HFFc6 (cell line): ENCODE data around the gene UHRF1. TPM values are rescaled to one million over a fixed set of nuclear protein-coding genes. Genes with fewer than 3 reads are reported as not detected.
"Not testable (repeated sequence)": the region's sequence is repeated elsewhere in the genome, so short reads cannot be mapped to it uniquely, and the experiment has no call there.

ENCODE experiments used
- DNase-seq: peaks from one replicate; pipeline ENCODE4 v3.0.0-alpha.2; 2018
- H3K27ac Mint-ChIP-seq: 2 replicates; pipeline ENCODE4 v1.8.0; 2020; ENCODE audit warnings: mild to moderate bottlenecking, mixed read lengths
- H3K27me3 Mint-ChIP-seq: 2 replicates; pipeline ENCODE4 v1.8.0; 2021; ENCODE audit warnings: mild to moderate bottlenecking, moderate library complexity, mixed read lengths; ENCODE audit not compliant: insufficient read depth
- H3K36me3 Mint-ChIP-seq: 2 replicates; pipeline ENCODE4 v1.8.0; 2021; ENCODE audit warnings: low read depth, mixed read lengths
- H3K4me1 Mint-ChIP-seq: 2 replicates; pipeline ENCODE4 v1.8.0; 2020; ENCODE audit warnings: low read depth, mixed read lengths
- H3K4me3 Mint-ChIP-seq: 2 replicates; pipeline ENCODE4 v1.8.0; 2020; ENCODE audit warnings: mild to moderate bottlenecking, moderate library complexity, mixed read lengths
- H3K9me3 Mint-ChIP-seq: 2 replicates; pipeline ENCODE4 v1.8.0; 2020; ENCODE audit warnings: mild to moderate bottlenecking, mixed read lengths
- CTCF ChIP-seq: fragments of 200-600 bp; sonication (generic); IDR thresholded peaks from 2 replicates; pipeline ENCODE4 v1.5.0; 2021; ENCODE audit warnings: antibody characterized with exemption, mild to moderate bottlenecking
- total RNA-seq, 6 experiments: library from RNA; stranded (reverse); fragmentation: NEBNext Ultra II Directional; extraction: Animal tissue kit (Norgen Biotek cat#: 25700); gene quantifications; 2 replicates in 1 of 6; 3 replicates in 5 of 6; pipeline ENCODE4 v1.2.3, GENCODE V29; 2021

UHRF1 gene
- total RNA-seq, 6 experiments from 2014 or later: 41.9 to 74.1 (median 70.1) TPM

- H3K36me3 Mint-ChIP-seq: peaks cover 16% of the 10 kb centered on the region
- H3K4me3 Mint-ChIP-seq: no peak overlapping the region
- peaks cover 2% of the 10 kb centered on the region; the same call in 1 of the 2 replicates for H3K27me3 Mint-ChIP-seq
- no peaks in the 10 kb centered on the region for H3K9me3 Mint-ChIP-seq
- no peak for DNase-seq
- no peak overlapping the region for H3K27ac Mint-ChIP-seq
- no peaks in the 10 kb centered on the region; the same call in 1 of the 2 replicates for H3K4me1 Mint-ChIP-seq
- no peak for TF ChIP-seq CTCF
Measured at GRCh38 chr19:4933528-4933927, 24.2 kb downstream of the UHRF1 start.

- Mint-ChIP-seq H3K4me1 (no peaks in the 10 kb centered on the region; the same call in 1 of the 2 replicates), H3K27me3 (peaks cover 2% of the 10 kb centered on the region; the same call in 1 of the 2 replicates), H3K36me3 (peaks cover 21% of the 10 kb centered on the region), H3K9me3 (no peaks in the 10 kb centered on the region), H3K4me3 (no peak overlapping the region), H3K27ac (no peak overlapping the region)
- no peak for TF ChIP-seq CTCF
- DNase-seq: no peak
Measured at GRCh38 chr19:4935444-4935843, 26.1 kb downstream of the UHRF1 start.

- Mint-ChIP-seq H3K4me1 (no peaks in the 10 kb centered on the region; the same call in 1 of the 2 replicates), H3K9me3 (no peaks in the 10 kb centered on the region), H3K27me3 (peaks cover 2% of the 10 kb centered on the region; the same call in 1 of the 2 replicates), H3K27ac (no peak overlapping the region), H3K4me3 (no peak overlapping the region), H3K36me3 (peaks cover 15% of the 10 kb centered on the region)
- DNase-seq: no peak
- TF ChIP-seq CTCF: no peak
Measured at GRCh38 chr19:4937060-4937459, 27.8 kb downstream of the UHRF1 start.

- DNase-seq, H3K36me3 Mint-ChIP-seq, H3K4me3 Mint-ChIP-seq, H3K27ac Mint-ChIP-seq, H3K4me1 Mint-ChIP-seq, H3K9me3 Mint-ChIP-seq, H3K27me3 Mint-ChIP-seq: not testable (repeated sequence)
Measured at GRCh38 chr19:4938461-4938860, 29.2 kb downstream of the UHRF1 start.

GRCh38 chr19:4939466-4939865, 30.2 kb downstream of the UHRF1 start:
- Mint-ChIP-seq H3K27ac (no peak overlapping the region), H3K36me3 (peaks cover 5% of the 10 kb centered on the region; the same call in 1 of the 2 replicates), H3K4me1 (no peaks in the 10 kb centered on the region; the same call in 1 of the 2 replicates), H3K4me3 (no peak overlapping the region), H3K27me3 (peaks cover 2% of the 10 kb centered on the region; the same call in 1 of the 2 replicates), H3K9me3 (no peaks in the 10 kb centered on the region)
- no peak for DNase-seq
- TF ChIP-seq CTCF: no peak

- not testable (repeated sequence) for H3K4me1 Mint-ChIP-seq, H3K27me3 Mint-ChIP-seq, H3K27ac Mint-ChIP-seq, H3K9me3 Mint-ChIP-seq, DNase-seq, H3K4me3 Mint-ChIP-seq
- peaks cover 12% of the 10 kb centered on the region; the same call in 1 of the 2 replicates for H3K36me3 Mint-ChIP-seq
Measured at GRCh38 chr19:4941638-4942169, 32.4 kb downstream of the UHRF1 start.

- not testable (repeated sequence) for H3K4me1 Mint-ChIP-seq, DNase-seq, H3K27ac Mint-ChIP-seq, H3K27me3 Mint-ChIP-seq, H3K9me3 Mint-ChIP-seq, H3K4me3 Mint-ChIP-seq
- peaks cover 37% of the 10 kb centered on the region for H3K36me3 Mint-ChIP-seq
Measured at GRCh38 chr19:4950650-4951049, 41.3 kb downstream of the UHRF1 start.
